Activated naive CD4-positive, alpha-beta T cell treated with anti-CD3 and anti-CD28 coated beads, Interleukin-2, amount 10 ng/mL, durations not matched to agents 7 days and 5 days (primary cell): ENCODE results near the gene CORO2B.
"Not testable (repeated sequence)": the region's sequence is repeated elsewhere in the genome, so short reads cannot be mapped to it uniquely, and the experiment has no call there.

Source experiments
- CTCF ChIA-PET: fragments of 350-600 bp; sonication (Branson Sonifier 250); formaldehyde crosslinking; loops from one replicate; lab custom pipeline; 2021; ENCODE audit warnings: antibody characterized with exemption; lab: Charles Lee
- DNase-seq: peaks from one replicate; pipeline ENCODE4 v3.0.0-alpha.2; 2020
- H3K27ac Mint-ChIP-seq: one replicate; pipeline ENCODE4 v1.8.0; 2021; ENCODE audit warnings: mild to moderate bottlenecking, moderate library complexity, mixed read lengths
- H3K27me3 Mint-ChIP-seq: one replicate; pipeline ENCODE4 v1.8.0; 2021; ENCODE audit warnings: mild to moderate bottlenecking, mixed read lengths
- H3K36me3 Mint-ChIP-seq: one replicate; pipeline ENCODE4 v1.8.0; 2021; ENCODE audit warnings: mixed read lengths
- H3K4me1 Mint-ChIP-seq: one replicate; pipeline ENCODE4 v1.8.0; 2021; ENCODE audit warnings: mixed read lengths
- H3K4me3 Mint-ChIP-seq: one replicate; pipeline ENCODE4 v1.8.0; 2021; ENCODE audit warnings: mild to moderate bottlenecking, moderate library complexity, mixed read lengths
- H3K9me3 Mint-ChIP-seq: one replicate; pipeline ENCODE4 v1.8.0; 2021; ENCODE audit warnings: mixed read lengths

CORO2B gene

GRCh38 chr15:68646156-68646555 is 67.4 kb downstream of the CORO2B start:
- CTCF ChIA-PET, result interaction anchor here (1.3 kb wide), 1 partner anchor 230 kb away, joined by 3 read pairs; no protein-coding TSS in a partner anchor
- H3K9me3 Mint-ChIP-seq, result no peaks in the 10 kb centered on the region
- no peak overlapping the region for H3K4me3 Mint-ChIP-seq
- DNase-seq, result no peak
- H3K4me1 Mint-ChIP-seq, result no peaks in the 10 kb centered on the region
- no peak overlapping the region for H3K27ac Mint-ChIP-seq
- H3K27me3 Mint-ChIP-seq, result peaks cover 15% of the 10 kb centered on the region
- H3K36me3 Mint-ChIP-seq, result no peaks in the 10 kb centered on the region

GRCh38 chr15:68646696-68647095 is 67.9 kb downstream of the CORO2B start:
- Mint-ChIP-seq H3K4me1 (no peaks in the 10 kb centered on the region), H3K36me3 (no peaks in the 10 kb centered on the region), H3K27ac (no peak overlapping the region), H3K4me3 (no peak overlapping the region), H3K9me3 (no peaks in the 10 kb centered on the region), H3K27me3 (peaks cover 16% of the 10 kb centered on the region)
- CTCF ChIA-PET, result interaction anchor here (1.3 kb wide), 1 partner anchor 229 kb away, joined by 3 read pairs; no protein-coding TSS in a partner anchor
- no peak for DNase-seq

- H3K27ac Mint-ChIP-seq, CTCF ChIA-PET, H3K9me3 Mint-ChIP-seq, H3K4me3 Mint-ChIP-seq, DNase-seq, H3K4me1 Mint-ChIP-seq, H3K36me3 Mint-ChIP-seq: not testable (repeated sequence)
- H3K27me3 Mint-ChIP-seq, result peaks cover 16% of the 10 kb centered on the region
Measured at GRCh38 chr15:68647361-68647760, 68.6 kb downstream of the CORO2B start.

GRCh38 chr15:68650901-68651709 is 72.3 kb downstream of the CORO2B start:
- Mint-ChIP-seq H3K36me3 (no peaks in the 10 kb centered on the region), H3K27me3 (peaks cover 15% of the 10 kb centered on the region), H3K9me3 (no peaks in the 10 kb centered on the region), H3K4me3 (no peak overlapping the region), H3K27ac (no peak overlapping the region), H3K4me1 (no peaks in the 10 kb centered on the region)
- DNase-seq, result peak; percentile 57
- CTCF ChIA-PET, result interaction anchor here (0.9 to 1.9 kb wide), 6 partner anchors 12 to 398 kb away, joined by 3 to 8 read pairs (median 4); no protein-coding TSS in a partner anchor

GRCh38 chr15:68651916-68652525 is 73.2 kb downstream of the CORO2B start:
- no peak for DNase-seq
- no peak overlapping the region for H3K27ac Mint-ChIP-seq
- CTCF ChIA-PET, result interaction anchor here (1.0 to 1.9 kb wide), 5 partner anchors 11 to 399 kb away, joined by 3 to 8 read pairs (median 4); no protein-coding TSS in a partner anchor
- no peaks in the 10 kb centered on the region for H3K36me3 Mint-ChIP-seq
- peaks cover 18% of the 10 kb centered on the region for H3K27me3 Mint-ChIP-seq
- H3K4me3 Mint-ChIP-seq, result no peak overlapping the region
- H3K4me1 Mint-ChIP-seq, result no peaks in the 10 kb centered on the region
- no peaks in the 10 kb centered on the region for H3K9me3 Mint-ChIP-seq

- Mint-ChIP-seq H3K27ac (no peak overlapping the region), H3K4me1 (no peaks in the 10 kb centered on the region), H3K9me3 (no peaks in the 10 kb centered on the region), H3K36me3 (no peaks in the 10 kb centered on the region), H3K27me3 (peaks cover 21% of the 10 kb centered on the region), H3K4me3 (no peak overlapping the region)
- CTCF ChIA-PET, result interaction anchor here (1.0 kb wide), 1 partner anchor 10 kb away, joined by 3 read pairs; no protein-coding TSS in a partner anchor
- DNase-seq, result no peak
Measured at GRCh38 chr15:68653031-68653635, 74.3 kb downstream of the CORO2B start.

GRCh38 chr15:68653801-68654200 is 75.0 kb downstream of the CORO2B start:
- peaks cover 28% of the 10 kb centered on the region for H3K27me3 Mint-ChIP-seq
- CTCF ChIA-PET, result interaction anchor here (2.2 kb wide), 1 partner anchor 21 kb away, joined by 6 read pairs; no protein-coding TSS in a partner anchor
- H3K4me1 Mint-ChIP-seq, result no peaks in the 10 kb centered on the region
- no peak for DNase-seq
- H3K27ac Mint-ChIP-seq, result no peak overlapping the region
- no peaks in the 10 kb centered on the region for H3K9me3 Mint-ChIP-seq
- no peaks in the 10 kb centered on the region for H3K36me3 Mint-ChIP-seq
- H3K4me3 Mint-ChIP-seq, result no peak overlapping the region

- peaks cover 28% of the 10 kb centered on the region for H3K27me3 Mint-ChIP-seq
- no peak overlapping the region for H3K4me3 Mint-ChIP-seq
- no peaks in the 10 kb centered on the region for H3K36me3 Mint-ChIP-seq
- no peaks in the 10 kb centered on the region for H3K4me1 Mint-ChIP-seq
- no peaks in the 10 kb centered on the region for H3K9me3 Mint-ChIP-seq
- no peak overlapping the region for H3K27ac Mint-ChIP-seq
- no peak for DNase-seq
- CTCF ChIA-PET, result interaction anchor here (1.0 to 2.2 kb wide), 2 partner anchors 12 to 20 kb away, joined by 3 to 6 read pairs; no protein-coding TSS in a partner anchor
Measured at GRCh38 chr15:68654786-68655560, 76.2 kb downstream of the CORO2B start.

- Mint-ChIP-seq H3K27me3 (peaks cover 27% of the 10 kb centered on the region), H3K4me1 (no peaks in the 10 kb centered on the region), H3K4me3 (no peak overlapping the region), H3K27ac (no peak overlapping the region), H3K9me3 (no peaks in the 10 kb centered on the region), H3K36me3 (no peaks in the 10 kb centered on the region)
- CTCF ChIA-PET, result interaction anchor here (2.2 kb wide), 1 partner anchor 19 kb away, joined by 6 read pairs; no protein-coding TSS in a partner anchor
- no peak for DNase-seq
Measured at GRCh38 chr15:68655686-68656437, 77.1 kb downstream of the CORO2B start.

GRCh38 chr15:68656438-68656739 is 77.6 kb downstream of the CORO2B start:
- no peak overlapping the region for H3K4me3 Mint-ChIP-seq
- no peaks in the 10 kb centered on the region for H3K9me3 Mint-ChIP-seq
- H3K27me3 Mint-ChIP-seq, result peaks cover 24% of the 10 kb centered on the region
- H3K36me3 Mint-ChIP-seq, result no peaks in the 10 kb centered on the region
- CTCF ChIA-PET, result no interaction called here
- no peak overlapping the region for H3K27ac Mint-ChIP-seq
- DNase-seq, result no peak
- H3K4me1 Mint-ChIP-seq, result no peaks in the 10 kb centered on the region

- CTCF ChIA-PET, result interaction anchor here (0.8 to 1.4 kb wide), 3 partner anchors 16 to 352 kb away, joined by 3 to 7 read pairs (median 4); no protein-coding TSS in a partner anchor
- Mint-ChIP-seq H3K36me3 (no peaks in the 10 kb centered on the region), H3K4me1 (no peaks in the 10 kb centered on the region), H3K4me3 (no peak overlapping the region), H3K27ac (no peak overlapping the region), H3K9me3 (no peaks in the 10 kb centered on the region), H3K27me3 (peaks cover 23% of the 10 kb centered on the region)
- DNase-seq, result no peak
Measured at GRCh38 chr15:68658151-68658550, 79.4 kb downstream of the CORO2B start.

- Mint-ChIP-seq H3K4me1 (no peaks in the 10 kb centered on the region), H3K27me3 (peaks cover 16% of the 10 kb centered on the region), H3K27ac (no peak overlapping the region), H3K4me3 (no peak overlapping the region), H3K9me3 (no peaks in the 10 kb centered on the region), H3K36me3 (no peaks in the 10 kb centered on the region)
- CTCF ChIA-PET, result interaction anchor here (0.8 to 1.4 kb wide), 3 partner anchors 15 to 353 kb away, joined by 3 to 7 read pairs (median 4); no protein-coding TSS in a partner anchor
- DNase-seq, result no peak
Measured at GRCh38 chr15:68658641-68659358, 80.0 kb downstream of the CORO2B start.
